ENCODE data around the gene PPFIBP1.
"Not testable (repeated sequence)": the region's sequence is repeated elsewhere in the genome, so short reads cannot be mapped to it uniquely, and the experiment has no call there.

Gene PPFIBP1

GRCh38 chr12:27544858-27545257 lies 20.9 kb downstream of the PPFIBP1 start:
- DNase-seq: not testable (repeated sequence)

DNA sequence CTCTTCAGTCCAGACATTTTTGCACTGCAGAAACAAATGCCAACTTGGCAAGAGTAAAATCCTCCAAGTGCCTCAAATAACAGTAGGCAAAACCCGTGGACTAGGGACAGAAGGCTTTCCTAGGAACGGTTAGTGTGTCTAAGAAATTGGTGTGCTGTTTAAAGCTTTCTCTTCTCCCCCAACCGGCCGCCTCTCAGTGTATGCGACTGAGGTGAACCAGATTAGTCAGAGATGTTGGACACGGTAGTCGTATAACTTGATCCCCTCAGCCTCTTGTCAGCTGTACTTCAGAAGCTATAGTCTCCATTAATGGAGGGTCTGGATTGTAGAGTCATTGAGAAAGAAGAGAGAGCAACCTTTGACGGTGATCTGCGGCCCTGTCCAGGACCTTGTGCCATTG lies 21.7 kb downstream of the PPFIBP1 start:
- no peak for DNase-seq

DNA sequence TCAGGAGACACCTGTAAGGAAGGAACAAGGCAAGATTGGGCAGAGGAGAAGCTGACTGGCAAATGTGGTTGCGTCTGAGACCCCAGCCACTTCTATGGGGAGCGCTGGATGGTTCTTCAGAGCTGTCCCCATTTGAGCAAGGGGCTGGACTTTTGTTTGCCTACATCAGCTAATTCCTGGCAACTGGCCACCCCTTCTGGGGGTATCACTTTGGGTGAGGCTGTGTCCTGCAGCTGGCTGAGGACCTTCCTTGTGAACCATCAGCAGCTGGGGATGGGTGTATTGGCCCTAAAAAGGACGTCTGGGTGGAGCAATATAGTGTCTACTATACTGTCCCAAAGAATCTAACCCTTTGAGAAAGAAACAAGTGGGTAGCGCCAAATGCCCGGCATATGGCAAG lies 23.6 kb downstream of the PPFIBP1 start:
- DNase-seq: no peak

DNA sequence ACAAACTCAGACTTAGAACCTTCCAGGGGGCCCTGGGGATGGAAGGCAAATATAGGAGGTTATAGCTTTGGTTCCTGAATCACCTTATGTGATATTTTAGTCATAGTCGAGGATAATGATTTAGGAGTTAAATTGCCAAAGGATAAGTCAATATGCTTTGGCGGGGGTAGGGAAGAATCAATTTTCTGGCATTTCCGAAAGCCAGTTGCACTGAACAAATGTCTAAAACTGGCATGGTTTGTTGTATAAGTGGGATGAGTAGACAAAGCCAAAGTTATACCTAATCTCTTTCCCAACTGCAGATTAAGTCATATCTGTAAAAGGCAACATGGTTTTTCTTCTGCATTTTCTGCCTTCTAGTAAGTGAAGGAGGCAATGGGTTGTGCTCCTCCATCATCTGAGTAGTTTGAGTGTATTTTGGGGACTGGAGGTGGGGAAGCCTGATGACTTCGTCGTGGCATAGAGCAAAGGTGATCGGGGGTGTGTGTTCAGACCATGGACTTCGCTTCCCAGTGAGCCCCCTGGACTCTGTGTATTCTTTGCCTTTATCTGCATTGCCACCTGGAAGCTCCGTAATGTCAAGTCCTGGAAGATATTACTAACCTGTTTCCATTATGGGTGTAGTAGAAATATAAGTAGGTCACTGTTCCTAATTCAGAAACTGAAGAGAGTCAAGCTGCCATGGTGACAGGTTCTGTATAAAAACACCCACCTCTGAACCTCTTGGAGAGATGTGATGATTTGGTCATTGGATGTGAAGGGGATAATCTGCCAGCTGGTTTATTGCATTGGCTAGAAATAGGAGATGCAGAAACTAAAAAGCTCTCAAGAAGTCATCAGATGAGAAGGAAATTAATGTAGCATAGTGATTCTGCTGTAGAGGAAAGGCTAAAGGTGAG lies 24.5 kb downstream of the PPFIBP1 start:
- DNase-seq: no peak

- no peak for DNase-seq
These were observed 25.3 kb downstream of the PPFIBP1 start for GRCh38 chr12:27549236-27549800.

DNA sequence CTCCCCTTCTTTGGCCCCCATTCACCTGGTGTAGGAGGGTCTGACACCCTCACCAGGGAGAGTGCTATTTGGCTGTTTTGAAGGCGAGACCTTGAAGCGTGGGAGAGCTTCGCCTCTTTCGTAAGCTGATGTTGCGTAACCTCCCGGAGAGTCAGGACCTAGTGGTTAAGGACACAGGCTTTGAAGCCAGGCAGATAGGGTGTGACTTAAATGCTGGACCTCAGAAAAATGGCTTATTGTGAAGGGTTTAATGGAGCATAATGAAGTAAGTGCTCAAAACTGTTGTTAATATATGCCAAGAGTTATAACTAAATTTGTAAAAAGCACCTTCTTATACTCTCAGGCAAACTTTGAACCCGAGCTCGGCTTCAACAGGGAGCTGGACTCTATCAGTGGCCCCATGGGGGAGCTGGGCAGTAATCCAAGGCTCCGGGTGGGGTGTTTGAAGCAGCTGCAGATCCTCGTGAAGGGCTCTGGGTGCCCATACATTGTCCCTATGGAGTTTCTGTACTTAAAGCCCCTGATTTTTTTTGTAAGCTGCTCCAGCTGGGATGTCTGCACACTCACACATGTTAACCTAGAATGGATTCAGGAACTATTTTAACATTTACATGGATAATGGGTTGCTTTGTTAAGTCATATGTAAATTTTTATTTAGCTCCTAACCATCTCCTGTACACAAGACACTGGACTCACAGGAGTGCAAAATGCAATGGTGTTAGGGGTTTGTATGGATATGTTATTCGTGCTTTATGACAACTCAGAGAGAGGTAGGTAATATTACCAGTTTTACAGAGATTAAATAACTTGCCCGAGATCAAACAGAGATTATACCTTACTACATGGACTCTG lies 26.0 kb downstream of the PPFIBP1 start:
- DNase-seq: no peak

DNA sequence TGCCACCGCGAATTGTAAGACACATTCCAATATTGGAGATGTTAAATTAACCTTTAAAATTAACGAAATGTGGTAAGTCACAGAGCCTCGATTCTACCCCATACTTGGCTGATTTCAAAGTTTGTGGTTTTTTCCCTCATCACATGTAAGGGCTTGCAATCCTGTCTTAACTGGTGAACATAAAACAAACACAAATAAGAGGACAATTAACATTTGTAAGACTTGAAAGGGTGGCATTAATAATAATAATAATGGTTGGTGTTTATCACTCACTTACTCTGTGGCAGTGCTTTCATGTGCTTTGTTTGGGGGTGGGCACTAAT lies 26.6 kb downstream of the PPFIBP1 start:
- no peak for DNase-seq

- no peak for DNase-seq
These were observed 27.3 kb downstream of the PPFIBP1 start for GRCh38 chr12:27551172-27551840.

- DNase-seq: no peak
These were observed 28.2 kb downstream of the PPFIBP1 start for GRCh38 chr12:27552235-27552634.

DNA sequence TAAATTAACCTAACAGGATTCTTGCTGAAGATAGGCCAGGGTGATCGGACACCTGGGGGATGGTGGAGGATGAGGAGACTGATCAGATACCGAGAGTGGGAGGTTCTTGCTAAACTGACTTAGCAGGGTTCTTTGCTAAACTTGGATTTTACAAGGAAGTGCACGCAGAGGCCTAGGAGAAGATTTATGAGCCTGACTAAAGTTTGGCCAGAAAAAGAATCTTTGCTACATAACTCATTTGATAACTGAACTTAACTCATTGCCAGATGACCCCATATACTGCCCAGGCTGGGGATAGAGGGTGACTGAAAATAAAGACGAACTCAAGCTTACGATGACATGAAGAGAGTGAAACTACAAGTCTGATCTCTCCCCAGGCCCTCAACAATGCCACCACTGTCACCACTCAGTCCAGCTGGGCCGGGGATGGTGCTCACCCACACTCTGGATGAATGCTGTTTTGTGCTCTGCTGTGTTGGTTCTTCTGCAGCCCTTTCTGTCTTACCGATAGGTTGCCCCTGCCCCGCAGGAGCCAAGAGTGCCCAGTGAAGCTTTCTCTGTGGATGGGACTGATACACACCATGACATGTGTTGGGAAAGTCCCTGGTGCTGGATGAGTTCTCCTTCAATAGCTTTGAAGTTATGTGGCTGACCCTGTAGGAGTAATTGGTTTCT lies 29.0 kb downstream of the PPFIBP1 start:
- no peak for DNase-seq

- DNase-seq: no peak
These were observed 29.9 kb downstream of the PPFIBP1 start for GRCh38 chr12:27553941-27554340.

GRCh38 chr12:27554421-27555186 lies 30.6 kb downstream of the PPFIBP1 start:
- no peak for DNase-seq

- no peak for DNase-seq
These were observed 31.4 kb downstream of the PPFIBP1 start for GRCh38 chr12:27555361-27555760.

DNA sequence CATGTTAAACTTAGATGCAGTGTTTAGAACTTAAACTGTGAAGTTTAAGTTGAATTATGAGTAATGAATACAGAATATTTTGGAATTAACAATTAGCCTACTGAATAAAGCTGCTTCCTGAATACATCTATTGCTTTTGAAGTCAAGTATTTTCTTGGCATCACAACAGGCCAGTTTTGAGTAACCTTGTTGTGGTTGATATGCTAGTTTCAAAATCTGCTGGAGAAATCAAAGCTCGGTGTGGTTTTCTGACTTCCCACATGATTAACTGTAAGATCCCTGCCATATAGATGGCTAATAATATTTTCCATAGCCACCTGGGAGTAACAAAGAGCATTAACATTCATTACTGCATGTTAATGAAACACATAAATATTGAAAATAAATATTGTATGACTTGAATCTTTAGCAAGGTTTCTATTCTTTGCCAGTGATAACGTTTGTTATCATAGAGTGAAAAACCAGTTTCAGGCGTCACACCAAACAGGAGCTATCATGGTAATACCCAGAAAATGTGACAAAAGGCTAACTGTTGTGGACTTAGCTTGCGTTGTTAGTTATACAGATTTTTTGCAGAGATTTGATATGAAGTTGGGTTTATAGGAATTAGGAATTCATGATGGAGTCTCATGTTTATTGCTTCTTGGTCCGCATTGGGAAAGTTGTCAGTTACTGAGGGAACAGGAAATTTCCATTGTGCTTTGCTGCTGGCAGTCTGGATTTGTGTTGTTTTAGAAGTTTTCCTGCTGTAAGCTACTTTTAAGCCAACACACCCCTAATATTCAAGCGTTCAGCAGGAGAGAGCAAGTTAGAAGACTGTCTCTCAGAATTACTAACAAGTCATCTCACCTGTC lies 32.1 kb downstream of the PPFIBP1 start:
- no peak for DNase-seq

DNA sequence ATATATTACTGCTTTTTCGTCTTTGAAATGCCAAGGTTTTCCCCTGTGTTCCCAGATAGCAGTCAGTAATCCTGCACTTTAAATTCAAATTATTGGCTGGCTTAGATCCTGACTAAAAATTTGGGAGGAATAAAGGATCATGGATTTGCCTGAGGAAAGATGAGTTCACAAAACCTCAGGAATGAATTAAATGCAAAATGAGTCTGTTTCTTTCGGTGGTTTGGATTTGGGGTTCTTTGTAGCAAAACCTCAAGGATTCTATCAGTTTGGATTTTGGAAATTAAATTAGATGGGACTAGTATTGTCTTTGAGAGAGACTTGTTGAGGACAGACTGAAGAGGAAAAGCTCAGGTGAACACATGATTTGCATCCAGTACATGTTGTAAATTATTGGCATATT lies 36.1 kb downstream of the PPFIBP1 start:
- DNase-seq: no peak

- no peak for DNase-seq
These were observed 37.7 kb downstream of the PPFIBP1 start for GRCh38 chr12:27561535-27562350.

DNA sequence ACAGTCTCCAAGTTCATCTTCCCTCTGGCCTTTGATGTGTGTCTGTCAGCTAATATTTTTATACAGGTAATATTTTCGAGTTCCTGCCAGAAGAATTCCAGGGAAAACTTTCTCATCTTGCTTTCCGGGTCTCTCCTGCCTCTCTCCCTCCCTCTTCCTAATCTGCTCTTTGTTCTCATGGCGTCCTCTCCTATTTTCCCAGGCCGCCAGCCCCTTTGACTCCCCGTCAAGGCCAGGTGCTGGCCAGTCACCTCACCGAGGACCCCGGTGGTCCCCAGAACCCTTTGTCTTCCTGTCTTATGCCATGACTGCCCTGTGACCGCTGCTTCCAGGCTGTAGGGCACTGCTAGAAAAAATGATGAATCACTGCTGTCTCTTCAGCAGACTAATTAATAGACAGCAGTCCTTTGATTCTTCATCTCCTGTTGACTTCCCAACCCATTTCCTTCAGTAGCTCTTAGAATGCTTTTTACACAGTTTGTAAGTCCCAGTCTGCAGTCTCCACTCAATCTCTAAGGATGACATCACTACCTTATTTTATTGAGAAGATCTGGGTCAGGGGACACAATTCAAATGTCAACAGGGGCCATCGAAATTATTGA lies 40.7 kb downstream of the PPFIBP1 start:
- no peak for DNase-seq

DNA sequence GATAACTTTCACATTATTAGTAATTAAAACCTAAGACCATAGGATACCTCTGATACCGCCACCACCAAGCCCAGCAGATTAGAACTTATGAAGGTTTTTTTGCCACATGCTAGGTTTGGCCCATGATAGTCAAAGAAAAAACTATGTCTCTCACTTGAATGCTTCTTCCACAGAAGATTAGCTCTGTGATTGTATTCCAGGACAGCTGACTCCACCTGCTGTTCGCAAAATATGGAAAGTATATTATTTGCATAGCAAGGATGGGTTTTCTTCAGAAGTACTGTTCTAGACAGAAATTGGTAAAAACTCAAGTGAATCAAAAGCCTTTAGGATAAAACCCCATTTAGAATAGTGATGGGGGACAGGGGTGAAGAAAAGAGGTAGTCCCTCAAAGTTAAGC lies 42.2 kb downstream of the PPFIBP1 start:
- DNase-seq: no peak

- DNase-seq: no peak
These were observed 42.6 kb downstream of the PPFIBP1 start for GRCh38 chr12:27566626-27567025.

- no peak for DNase-seq
These were observed 47.5 kb downstream of the PPFIBP1 start for GRCh38 chr12:27571463-27571862.
